ENCODE measurements around the gene SHROOM3. TPM values are rescaled to one million over a fixed set of nuclear protein-coding genes. Genes with fewer than 3 reads are reported as not detected.

SHROOM3 gene
- total and polyA plus RNA-seq, 2 of the 13 experiments (the other 11 are each of a cell fraction or from before 2014, with no cell fraction given), result 0.01 TPM; not detected in 1

DNA sequence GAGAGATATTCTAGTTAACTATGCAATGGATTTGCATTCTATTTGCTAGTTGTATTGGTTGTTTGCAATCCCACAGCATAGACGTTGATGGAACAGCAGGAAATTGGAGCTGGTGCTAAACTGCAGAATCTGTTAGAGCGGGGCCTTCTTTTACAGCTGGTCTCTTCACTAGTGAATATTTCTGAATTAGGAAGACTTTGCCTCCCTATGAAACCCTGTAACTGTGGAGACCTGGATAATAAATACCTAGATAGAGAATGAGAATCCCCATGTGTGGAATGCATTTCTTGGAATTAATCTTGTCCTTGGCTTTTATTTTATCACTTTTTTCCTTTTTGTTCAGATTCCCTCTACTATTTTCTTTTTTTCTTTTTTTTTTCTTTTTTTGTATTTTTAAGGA is 109.7 kb downstream of the SHROOM3 start:
- Histone ChIP-seq H2AFZ (ENCODE audit: low read length) (no peak overlapping the region), H3K4me3 (replicated peaks in 1 of 3; ENCODE audit: insufficient read depth in 1 of 3, low read depth in 2 of 3, low read length in 3 of 3) (no peak overlapping the region), H3K79me2 (ENCODE audit: insufficient read depth, low read length) (no peaks in the 10 kb centered on the region), H3K27me3 (ENCODE audit: control insufficient read depth in 1 of 2, insufficient read depth in 2 of 2, low read length in 2 of 2) (no peaks in the 10 kb centered on the region), H3K4me2 (ENCODE audit: low read depth, low read length) (no peak overlapping the region), H3K36me3 (replicated peaks in 1 of 2; ENCODE audit: control insufficient read depth in 1 of 2, insufficient read depth in 2 of 2, low read length in 2 of 2) (no peaks in the 10 kb centered on the region), H3K9me3 (ENCODE audit: low read length) (no peaks in the 10 kb centered on the region), H3K4me1 (ENCODE audit: insufficient read depth, low read length) (no peaks in the 10 kb centered on the region), H4K20me1 (ENCODE audit: insufficient read depth, low read length) (no peaks in the 10 kb centered on the region), H3K9ac (ENCODE audit: insufficient read depth, low read depth, low read length) (no peak overlapping the region), H3K27ac (ENCODE audit: extremely low read length, insufficient read depth, low read length) (no peak overlapping the region)
- no peak for ATAC-seq
- no peak for FAIRE-seq
- 24% methylated on average over 2 of the region's 2 CpGs for WGBS (ENCODE audit: low lambda C conversion rate)
- TF ChIP-seq SRF (IDR thresholded peaks at IDR 0.05; ENCODE audit: low read depth, low read length) (no peak), HMG20A (CRISPR knock-in tag; IDR thresholded peaks at IDR 0.05; ENCODE audit: borderline replicate concordance) (no peak), SIX4 (CRISPR knock-in tag; IDR thresholded peaks at IDR 0.05) (no peak), PHB2 (IDR thresholded peaks at IDR 0.05; ENCODE audit: partially characterized antibody) (no peak), SCMH1 (CRISPR knock-in tag; IDR thresholded peaks at IDR 0.05; ENCODE audit: borderline replicate concordance) (no peak), GTF3A (CRISPR knock-in tag; conservative IDR thresholded peaks at IDR 0.05) (no peak), GPN1 (CRISPR knock-in tag; IDR thresholded peaks at IDR 0.05; ENCODE audit: borderline replicate concordance) (no peak), ZNF263 (CRISPR knock-in tag; IDR thresholded peaks at IDR 0.05) (no peak), TEAD2 (CRISPR knock-in tag; IDR thresholded peaks at IDR 0.05) (no peak), ZNF878 (CRISPR knock-in tag; IDR thresholded peaks at IDR 0.05) (no peak)
- BruUV-seq (replicated peaks), result no TSS peak
- intact Hi-C loops (cut with micrococcal nuclease; ENCODE audit: unreplicated experiment), result no loop called here
- no peak for DNase-seq (ENCODE audit: low spot score)
- ChIA-PET POLR2A (no interaction called here), CTCF (ENCODE audit: low intra/inter-chr PET ratio, low total read pairs) (no interaction called here)
- in situ Hi-C loops (cut with HindIII; ENCODE audit: extremely low pct_ligation_motif_present, low pct_unique_long_range_greater_than_20kb), result no loop called here

DNA sequence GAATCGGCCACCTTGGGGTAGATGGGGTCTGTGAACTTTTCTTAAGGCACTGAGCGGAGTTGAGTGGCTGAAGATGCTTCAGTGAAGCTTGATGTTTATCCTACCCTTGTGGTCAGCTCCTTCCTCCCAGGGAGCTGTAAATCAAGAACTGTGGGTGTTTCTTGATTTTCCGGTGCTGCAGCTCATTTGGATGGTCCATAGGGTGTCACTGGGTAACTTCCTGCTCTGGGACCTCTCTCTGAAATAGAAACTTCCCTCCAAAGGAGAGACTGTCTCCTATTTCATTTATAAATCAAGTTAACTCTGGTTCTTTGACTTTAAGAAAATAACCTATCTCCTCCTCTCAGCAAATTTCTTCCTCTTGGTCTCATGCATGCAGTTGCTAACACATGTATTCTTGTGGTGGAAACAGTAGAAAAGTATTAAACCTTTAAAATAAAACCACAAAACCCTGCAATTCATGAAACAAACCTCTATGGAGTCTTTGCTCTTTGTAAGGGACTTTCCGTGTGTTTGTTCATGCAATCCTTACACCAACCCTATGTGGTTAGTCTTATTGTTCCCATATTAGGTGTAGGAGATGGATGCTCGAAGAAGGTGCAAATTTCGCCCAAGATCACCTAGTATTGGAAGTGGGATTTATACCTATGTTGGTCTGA is 110.3 kb downstream of the SHROOM3 start:
- Histone ChIP-seq H2AFZ (ENCODE audit: low read length) (no peak overlapping the region), H3K4me3 (replicated peaks in 1 of 3; ENCODE audit: insufficient read depth in 1 of 3, low read depth in 2 of 3, low read length in 3 of 3) (no peak overlapping the region), H3K27me3 (ENCODE audit: control insufficient read depth in 1 of 2, insufficient read depth in 2 of 2, low read length in 2 of 2) (no peaks in the 10 kb centered on the region), H3K79me2 (ENCODE audit: insufficient read depth, low read length) (no peaks in the 10 kb centered on the region), H3K9ac (ENCODE audit: insufficient read depth, low read depth, low read length) (no peak overlapping the region), H3K4me2 (ENCODE audit: low read depth, low read length) (no peak overlapping the region), H3K27ac (ENCODE audit: extremely low read length, insufficient read depth, low read length) (no peak overlapping the region), H3K4me1 (ENCODE audit: insufficient read depth, low read length) (no peaks in the 10 kb centered on the region), H4K20me1 (ENCODE audit: insufficient read depth, low read length) (no peaks in the 10 kb centered on the region), H3K9me3 (ENCODE audit: low read length) (no peaks in the 10 kb centered on the region), H3K36me3 (replicated peaks in 1 of 2; ENCODE audit: control insufficient read depth in 1 of 2, insufficient read depth in 2 of 2, low read length in 2 of 2) (no peaks in the 10 kb centered on the region)
- 32% methylated on average over 6 of the region's 6 CpGs for WGBS (ENCODE audit: low lambda C conversion rate)
- no peak for ATAC-seq
- ChIA-PET POLR2A (no interaction called here), CTCF (ENCODE audit: low intra/inter-chr PET ratio, low total read pairs) (no interaction called here)
- no peak for DNase-seq (ENCODE audit: low spot score)
- intact Hi-C loops (cut with micrococcal nuclease; ENCODE audit: unreplicated experiment) (no loop called here), in situ Hi-C loops (cut with HindIII; ENCODE audit: extremely low pct_ligation_motif_present, low pct_unique_long_range_greater_than_20kb) (no loop called here)
- no TSS peak for BruUV-seq (replicated peaks)
- no peak for TF ChIP-seq HOXA9 (CRISPR knock-in tag; IDR thresholded peaks at IDR 0.05; ENCODE audit: borderline replicate concordance)
- TF ChIP-seq ZNF747 (CRISPR knock-in tag; IDR thresholded peaks at IDR 0.05; ENCODE audit: borderline replicate concordance), result no peak
- TF ChIP-seq, protein P1, sequence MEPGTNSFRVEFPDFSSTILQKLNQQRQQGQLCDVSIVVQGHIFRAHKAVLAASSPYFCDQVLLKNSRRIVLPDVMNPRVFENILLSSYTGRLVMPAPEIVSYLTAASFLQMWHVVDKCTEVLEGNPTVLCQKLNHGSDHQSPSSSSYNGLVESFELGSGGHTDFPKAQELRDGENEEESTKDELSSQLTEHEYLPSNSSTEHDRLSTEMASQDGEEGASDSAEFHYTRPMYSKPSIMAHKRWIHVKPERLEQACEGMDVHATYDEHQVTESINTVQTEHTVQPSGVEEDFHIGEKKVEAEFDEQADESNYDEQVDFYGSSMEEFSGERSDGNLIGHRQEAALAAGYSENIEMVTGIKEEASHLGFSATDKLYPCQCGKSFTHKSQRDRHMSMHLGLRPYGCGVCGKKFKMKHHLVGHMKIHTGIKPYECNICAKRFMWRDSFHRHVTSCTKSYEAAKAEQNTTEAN (CRISPR knock-in tag; conservative IDR thresholded peaks at IDR 0.05), result no peak
- no peak for TF ChIP-seq IKZF4 (CRISPR knock-in tag; IDR thresholded peaks at IDR 0.05; ENCODE audit: borderline replicate concordance, low read depth, not compliant biosample characterization)
- TF ChIP-seq ZNF557 (CRISPR knock-in tag; IDR thresholded peaks at IDR 0.05), result no peak
- no peak for TF ChIP-seq ZNF550 (CRISPR knock-in tag; IDR thresholded peaks at IDR 0.05; ENCODE audit: borderline replicate concordance)
- TF ChIP-seq NR2F6 (IDR thresholded peaks at IDR 0.05), result no peak
- no peak for TF ChIP-seq NR2F6 (CRISPR knock-in tag; IDR thresholded peaks at IDR 0.05)
- no peak for TF ChIP-seq HDAC2 (CRISPR knock-in tag; IDR thresholded peaks at IDR 0.05)
- no peak for FAIRE-seq

Measured in HepG2 (cell line).